NK-92 (cell line): Measurements from ENCODE around the gene RAB37.
A peak's percentile ranks its signal among the peaks of the same experiment; 100 is the strongest.

Experiments used
- DNase-seq: peaks from one replicate; lab custom pipeline; 2025; ENCODE audit not compliant: unreplicated experiment; lab: John Stamatoyannopoulos, UW

RAB37 gene

GRCh38 chr17:74744714-74745547 lies 7.9 kb downstream of the RAB37 start:
- DNase-seq: no peak

- no peak for DNase-seq
Observed at GRCh38 chr17:74745548-74746177, 8.6 kb downstream of the RAB37 start.

GRCh38 chr17:74746376-74746775 lies 9.3 kb downstream of the RAB37 start:
- DNase-seq: no peak

DNA sequence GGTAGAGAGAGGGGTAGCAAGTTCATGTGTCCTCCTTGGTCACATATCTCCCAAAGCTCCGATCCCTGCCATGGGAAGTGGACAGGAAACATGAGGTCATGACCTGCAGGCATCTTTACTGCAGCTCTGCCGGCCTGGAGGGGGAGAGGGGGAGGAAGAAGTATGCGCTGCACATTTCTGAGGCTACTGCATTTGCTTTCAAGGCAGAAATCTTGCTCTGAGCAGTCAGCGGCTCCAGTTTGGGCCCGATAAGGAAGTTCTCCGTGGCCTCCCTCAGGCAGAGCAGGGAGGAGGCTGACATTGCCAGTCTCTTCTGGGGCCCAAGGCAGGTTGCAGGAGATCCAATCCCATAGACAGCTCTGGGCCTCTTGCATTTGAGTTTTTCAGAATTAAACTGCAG lies 9.9 kb downstream of the RAB37 start:
- DNase-seq: no peak

- DNase-seq: no peak
Observed at GRCh38 chr17:74748279-74748528, 11.1 kb downstream of the RAB37 start.

DNA sequence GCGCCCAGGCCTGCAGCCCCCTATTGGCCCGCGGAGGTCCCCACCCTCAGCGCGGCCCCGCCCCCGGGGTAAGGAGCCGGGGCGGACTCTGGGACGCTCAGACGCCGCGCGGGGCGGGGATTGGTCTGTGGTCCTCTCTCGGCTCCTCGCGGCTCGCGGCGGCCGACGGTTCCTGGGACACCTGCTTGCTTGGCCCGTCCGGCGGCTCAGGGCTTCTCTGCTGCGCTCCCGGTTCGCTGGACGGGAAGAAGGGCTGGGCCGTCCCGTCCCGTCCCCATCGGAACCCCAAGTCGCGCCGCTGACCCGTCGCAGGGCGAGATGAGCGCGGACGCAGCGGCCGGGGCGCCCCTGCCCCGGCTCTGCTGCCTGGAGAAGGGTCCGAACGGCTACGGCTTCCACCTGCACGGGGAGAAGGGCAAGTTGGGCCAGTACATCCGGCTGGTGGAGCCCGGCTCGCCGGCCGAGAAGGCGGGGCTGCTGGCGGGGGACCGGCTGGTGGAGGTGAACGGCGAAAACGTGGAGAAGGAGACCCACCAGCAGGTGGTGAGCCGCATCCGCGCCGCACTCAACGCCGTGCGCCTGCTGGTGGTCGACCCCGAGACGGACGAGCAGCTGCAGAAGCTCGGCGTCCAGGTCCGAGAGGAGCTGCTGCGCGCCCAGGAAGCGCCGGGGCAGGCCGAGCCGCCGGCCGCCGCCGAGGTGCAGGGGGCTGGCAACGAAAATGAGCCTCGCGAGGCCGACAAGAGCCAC lies 11.6 kb downstream of the RAB37 start, which contains the start of gene NHERF1:
TSS of gene NHERF1 (plus strand) at position 100 of the 750 bp plus-strand sequence. CDS start at position 319, 219 bp downstream.
- peak; percentile 57 for DNase-seq

- no peak for DNase-seq
Observed at GRCh38 chr17:74749279-74750038, 12.4 kb downstream of the RAB37 start.

DNA sequence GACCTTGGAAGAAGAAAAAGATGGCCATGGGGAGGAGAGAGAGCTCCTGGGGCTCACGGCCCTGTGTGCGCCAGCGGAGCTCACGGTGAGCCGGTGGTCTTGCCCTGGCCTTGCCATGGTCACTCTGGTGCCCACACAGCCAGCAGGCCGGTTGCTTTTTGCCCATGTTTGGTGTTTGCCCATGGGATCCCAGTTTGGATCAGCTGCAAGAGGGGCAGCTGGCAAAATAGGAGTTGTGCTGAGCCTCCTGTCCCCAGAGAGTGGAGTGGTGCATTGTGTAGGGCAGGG lies 12.9 kb downstream of the RAB37 start:
- DNase-seq: no peak

DNA sequence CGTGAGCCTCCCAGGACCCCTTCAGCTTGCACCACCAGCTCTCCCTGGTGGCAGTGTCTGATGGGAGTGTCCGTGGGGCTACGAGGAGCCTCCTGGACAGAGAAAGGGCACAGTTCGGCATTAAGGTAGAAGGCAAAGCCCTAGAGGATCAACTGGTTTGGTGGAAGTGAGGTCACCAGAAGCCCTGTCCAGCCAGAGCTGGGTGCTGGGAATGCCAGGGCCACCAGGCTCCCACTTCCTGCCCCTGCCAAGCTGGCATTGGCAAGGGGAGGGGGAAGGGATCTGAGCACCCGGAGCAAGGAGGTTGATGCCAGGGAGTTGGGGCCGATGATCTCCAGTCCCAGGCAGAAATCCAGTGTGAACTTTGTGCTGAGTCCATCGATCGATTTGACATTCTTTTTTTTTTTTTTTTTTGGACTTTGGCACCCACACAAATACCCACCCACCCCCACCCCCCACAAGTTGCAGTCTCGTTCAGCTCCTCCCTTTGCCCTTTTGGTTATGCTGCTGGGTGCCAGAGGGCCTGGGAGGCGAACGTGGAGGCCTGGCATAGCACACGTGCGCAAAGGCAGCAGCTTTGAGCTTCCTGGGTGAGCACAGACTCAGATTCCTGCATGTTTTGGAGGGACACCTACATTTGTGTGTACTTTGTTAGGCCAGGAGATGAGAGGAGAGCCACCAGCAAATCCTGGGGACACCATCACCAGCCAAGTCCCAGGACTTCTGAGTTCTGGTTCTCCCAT lies 13.4 kb downstream of the RAB37 start:
- no peak for DNase-seq

DNA sequence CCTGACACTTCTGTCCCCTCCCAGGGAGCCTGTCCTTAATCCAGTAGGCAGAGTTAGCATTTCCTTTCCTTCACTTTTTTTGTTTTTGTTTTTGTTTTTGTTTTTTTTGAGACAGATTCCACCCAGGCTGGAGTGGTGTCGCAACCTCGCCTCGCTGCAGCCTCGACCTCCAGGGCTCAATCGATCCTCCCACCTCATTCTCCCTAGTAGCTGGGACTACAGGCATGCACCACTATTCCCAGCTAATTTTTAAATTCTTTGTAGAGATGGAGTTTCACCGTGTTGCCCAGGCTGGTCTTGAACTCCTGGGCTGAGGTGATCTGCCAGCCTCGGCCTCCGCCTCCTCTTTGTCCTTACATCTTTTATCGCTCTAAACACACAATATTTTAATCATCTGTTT lies 15.4 kb downstream of the RAB37 start:
- DNase-seq: no peak

DNA sequence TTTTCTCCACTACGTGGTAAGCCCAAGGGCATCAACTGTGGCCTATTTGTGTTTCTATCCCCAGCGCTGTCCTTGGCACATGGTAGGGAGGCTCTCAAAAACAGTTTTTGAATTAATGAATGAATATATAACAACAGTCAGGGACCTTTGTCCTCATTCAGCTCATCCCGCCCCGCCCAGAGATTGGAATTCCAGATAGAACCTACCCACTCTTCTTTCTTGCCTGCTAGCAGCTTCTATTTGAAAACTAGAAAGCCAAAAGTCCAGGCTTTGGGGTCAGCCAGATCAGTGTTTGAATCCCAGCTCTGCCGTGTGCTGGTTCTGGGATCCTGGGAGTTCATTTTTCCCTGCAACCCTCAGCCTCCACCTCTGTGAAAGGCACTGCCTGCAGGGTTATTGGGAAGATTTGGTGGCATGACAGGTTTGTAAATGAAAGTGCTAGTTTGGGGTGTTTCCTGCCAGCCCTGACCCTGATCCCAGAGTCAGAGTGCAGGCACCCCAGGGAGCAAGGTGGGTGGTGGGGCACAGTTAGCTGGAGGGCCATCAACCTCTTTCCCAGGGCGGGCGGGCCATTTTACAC lies 15.9 kb downstream of the RAB37 start:
- DNase-seq: no peak

GRCh38 chr17:74754832-74755231 lies 17.8 kb downstream of the RAB37 start:
- no peak for DNase-seq

DNA sequence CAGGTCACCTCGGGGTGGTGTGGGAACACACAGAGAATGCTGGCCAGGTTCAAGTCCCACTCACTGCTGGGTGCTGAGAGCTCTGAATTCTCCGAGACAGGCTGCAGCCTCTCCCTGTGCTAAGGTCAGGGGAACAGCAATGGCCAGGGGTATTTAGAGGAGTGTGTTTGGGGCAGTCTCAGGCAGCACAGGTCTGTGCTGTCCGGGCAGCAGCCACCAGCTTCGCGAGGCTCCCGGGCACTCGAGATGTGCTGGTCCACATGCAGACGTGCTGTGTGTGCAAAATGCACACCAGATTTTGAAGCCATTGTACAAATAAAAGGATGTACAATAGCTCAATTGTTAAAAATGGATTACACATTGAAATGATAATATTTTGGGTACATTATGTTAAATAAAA lies 18.5 kb downstream of the RAB37 start:
- no peak for DNase-seq

- DNase-seq: no peak
Observed at GRCh38 chr17:74756891-74757290, 19.8 kb downstream of the RAB37 start.

- DNase-seq: no peak
Observed at GRCh38 chr17:74757502-74757901, 20.4 kb downstream of the RAB37 start.

DNA sequence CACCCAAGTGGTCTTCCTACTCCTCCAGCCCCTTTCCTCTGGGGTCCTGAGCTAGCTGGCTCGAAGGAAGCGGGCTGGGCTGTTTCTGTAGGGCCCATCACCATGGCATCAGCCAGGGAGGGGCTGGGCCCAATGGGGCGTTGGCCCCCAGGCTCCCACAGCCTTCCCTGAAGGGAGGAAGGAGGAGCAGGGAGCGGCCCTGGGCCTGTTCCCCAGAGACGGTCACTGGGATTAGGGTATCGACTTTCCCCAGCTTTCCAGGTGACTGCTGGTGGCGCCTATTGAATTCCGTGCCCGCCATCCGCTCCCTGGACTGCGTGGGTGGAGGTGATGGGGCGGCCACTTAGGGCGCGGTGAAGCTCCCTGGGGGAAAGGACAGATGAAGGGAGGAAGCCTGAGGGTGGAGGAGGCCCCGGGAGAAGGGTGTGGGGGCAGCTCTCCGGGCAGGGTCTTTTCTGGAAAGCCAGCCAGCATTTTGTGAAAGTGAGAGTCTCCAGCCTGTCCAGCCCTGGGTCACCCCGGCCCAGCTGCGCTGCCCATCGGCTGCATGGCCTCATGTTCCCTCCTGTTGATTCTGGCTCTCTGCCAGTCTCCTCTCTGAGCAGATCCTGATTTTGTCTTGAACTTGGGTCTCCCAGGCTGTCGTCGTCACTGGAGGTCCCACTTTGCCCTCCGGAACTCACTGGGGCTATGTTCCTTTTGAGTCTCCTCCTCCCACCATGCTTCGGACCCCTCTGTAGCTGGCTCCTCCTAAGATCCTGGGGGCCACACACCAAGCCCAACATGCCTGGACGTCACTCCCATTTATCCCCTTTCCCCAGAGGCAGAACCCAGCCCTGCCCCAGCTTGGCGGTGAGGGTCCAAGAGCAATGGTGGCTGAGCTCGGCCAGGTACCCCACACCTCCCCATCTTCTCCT lies 21.1 kb downstream of the RAB37 start:
- no peak for DNase-seq

GRCh38 chr17:74758848-74759168 lies 21.8 kb downstream of the RAB37 start:
- no peak for DNase-seq

- no peak for DNase-seq
Observed at GRCh38 chr17:74759243-74759801, 22.3 kb downstream of the RAB37 start.

DNA sequence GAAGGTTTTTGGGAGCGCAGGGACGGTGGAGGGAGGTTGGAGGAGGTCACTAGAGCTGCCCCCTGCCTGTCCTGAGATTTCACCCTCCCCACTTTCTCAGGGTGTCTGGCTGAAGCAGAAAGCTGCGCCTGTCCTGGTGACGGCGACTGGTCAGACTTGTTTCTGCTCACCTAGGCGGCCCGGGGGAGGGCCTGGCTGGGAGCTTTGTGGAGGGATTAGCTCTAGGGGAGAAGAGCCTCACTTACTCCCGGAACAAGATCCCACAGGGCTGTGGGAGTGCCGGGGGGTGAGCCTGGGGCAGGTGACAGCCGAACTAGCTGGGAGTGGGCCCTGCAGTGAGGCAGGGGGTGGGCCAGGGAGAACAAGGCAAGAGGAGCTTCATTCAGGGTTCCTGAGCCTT lies 22.9 kb downstream of the RAB37 start:
- no peak for DNase-seq
